K562 (cell line): ENCODE measurements around the gene PTPN11. TPM values are rescaled to one million over a fixed set of nuclear protein-coding genes. Genes with fewer than 3 reads are reported as not detected.

Experiments used
- ATAC-seq: fragments of 200-7000 bp; cut with Tn5 transposase; 3 replicates; pipeline ENCODE4 v1.9.1; 2020; ENCODE audit warnings: moderate library complexity
- BruUV-seq: library from RNA; stranded (reverse); fragments of 400-500 nt; replicated peaks from 2 replicates; lab custom pipeline; 2021; lab: Mats Ljungman, UMichigan
- CTCF ChIA-PET: fragments of 300-600 bp; formaldehyde crosslinking; extraction: SDS; loops from one replicate; lab custom pipeline; 2021; ENCODE audit warnings: low intra/inter-chr PET ratio; lab: Yijun Ruan, JAX
- POLR2A ChIA-PET: fragments of 300-600, 350-650 bp; sonication (Branson Sonifier 250); formaldehyde crosslinking; extraction: SDS; loops from one replicate; lab custom pipeline; 2021; ENCODE audit warnings: antibody characterized with exemption, inconsistent platforms; lab: Yijun Ruan, JAX
- DNase-seq, 4 experiments: peaks; one replicate each; pipeline versions ENCODE4 v3.0.0 to v3.0.0-alpha.2; 2011 to 2018; ENCODE audit warnings: low spot score in 3 of 4, mixed read lengths in 3 of 4; ENCODE audit errors: extremely low read depth in 1 of 4
- FAIRE-seq: peaks from 2 replicates; lab custom pipeline; 2011; peaks lifted over from hg19 to GRCh38; lab: Jason Lieb, UNC
- H2AFZ ChIP-seq: 2 replicates; pipeline ENCODE4 v1.6.0; 2011; ENCODE audit warnings: low read depth, low read length, control low read depth, inconsistent platforms
- H3K27ac ChIP-seq: fragments of 200-600 bp; 3 replicates; pipeline ENCODE4 v1.8.0; 2011; ENCODE audit warnings: low read depth, mild to moderate bottlenecking, control low read depth, inconsistent platforms, low read length, moderate library complexity, mixed read lengths; ENCODE audit errors: extremely low read depth
- H3K27me3 ChIP-seq, 2 experiments: fragments of 300-600 bp in 1 of 2; 2 replicates in 1 of 2; 3 replicates in 1 of 2; pipeline versions ENCODE4 v1.6.0 to v1.8.0; 2011; ENCODE audit warnings: inconsistent platforms in 2 of 2, low read length in 2 of 2, mild to moderate bottlenecking in 1 of 2, mixed read lengths in 1 of 2, moderate library complexity in 1 of 2; ENCODE audit not compliant: control insufficient read depth in 2 of 2, insufficient read depth in 2 of 2
- H3K36me3 ChIP-seq: fragments of 300-600 bp; 3 replicates; pipeline ENCODE4 v1.8.0; 2011; ENCODE audit warnings: mild to moderate bottlenecking, low read length, inconsistent platforms; ENCODE audit not compliant: control insufficient read depth, insufficient read depth
- H3K4me1 ChIP-seq, 2 experiments: fragments of 200-600 bp in 1 of 2; replicated peaks in 1 of 2; 2 replicates in 1 of 2; 3 replicates in 1 of 2; pipeline versions ENCODE4 v1.5.1 to v1.8.0; 2011; ENCODE audit warnings: inconsistent platforms in 2 of 2, low read length in 2 of 2, mild to moderate bottlenecking in 1 of 2, mixed read lengths in 1 of 2, moderate library complexity in 1 of 2; ENCODE audit not compliant: control insufficient read depth in 2 of 2, insufficient read depth in 2 of 2
- H3K4me2 ChIP-seq: 2 replicates; pipeline ENCODE4 v1.6.1; 2011; ENCODE audit warnings: low read length, control low read depth, inconsistent platforms, mixed read lengths; ENCODE audit not compliant: insufficient read depth
- H3K4me3 ChIP-seq: fragments of 200-600 bp; sonication (generic), shearing (Covaris generic); 2 replicates; pipeline ENCODE4 v1.5.1; 2016; ENCODE audit warnings: control low read depth, inconsistent platforms
- H3K79me2 ChIP-seq: fragments of 200-600 bp; 3 replicates; pipeline ENCODE4 v1.8.0; 2011; ENCODE audit warnings: low read length, inconsistent platforms; ENCODE audit not compliant: control insufficient read depth, insufficient read depth
- H3K9ac ChIP-seq, 2 experiments: 2 replicates each; pipeline versions ENCODE4 v1.6.0 to v1.6.1; 2011; ENCODE audit warnings: low read depth in 2 of 2, low read length in 2 of 2, control low read depth in 1 of 2, inconsistent platforms in 1 of 2, mild to moderate bottlenecking in 1 of 2, mixed read lengths in 1 of 2; ENCODE audit not compliant: insufficient read depth in 1 of 2
- H3K9me1 ChIP-seq: one replicate; pipeline ENCODE4 v1.6.0; 2011; ENCODE audit warnings: inconsistent platforms, mild to moderate bottlenecking, low read length, moderate library complexity; ENCODE audit not compliant: control insufficient read depth, insufficient read depth
- H3K9me3 ChIP-seq: replicated peaks from 2 replicates; pipeline ENCODE4 v1.5.1; 2011; ENCODE audit warnings: low read depth, low read length, inconsistent platforms; ENCODE audit not compliant: control insufficient read depth, insufficient read depth
- H4K20me1 ChIP-seq: replicated peaks from 2 replicates; pipeline ENCODE4 v1.6.1; 2011; ENCODE audit warnings: low read length, inconsistent platforms, mixed read lengths; ENCODE audit not compliant: control insufficient read depth, insufficient read depth
- CBFA2T3 ChIP-seq: fragments of 450-650 bp; IDR thresholded peaks from 2 replicates; pipeline ENCODE4 v1.6.1; 2017
- CEBPB ChIP-seq: fragments of 450-650 bp; IDR thresholded peaks from 2 replicates; pipeline ENCODE4 v1.6.1; 2016; ENCODE audit warnings: missing genetic modification characterization, missing compliant biosample characterization
- CEBPG ChIP-seq, 3 experiments: fragments of 200-800 bp in 1 of 3; sonication (Bioruptor generic) in 1 of 3; sonication (generic) in 1 of 3; formaldehyde crosslinking in 1 of 3; IDR thresholded peaks in 2 of 3; conservative IDR thresholded peaks in 1 of 3; 2 replicates each; pipeline versions ENCODE4 v1.6.1 to v1.8.0; 2016 to 2022; ENCODE audit warnings: missing compliant biosample characterization in 2 of 3, missing genetic modification characterization in 2 of 3, mild to moderate bottlenecking in 1 of 3, missing genetic modification reagents in 1 of 3
- FOXA3 ChIP-seq, 2 experiments: fragments of 450-650 bp in 1 of 2; sonication (generic) in 1 of 2; formaldehyde crosslinking; IDR thresholded peaks in 1 of 2; conservative IDR thresholded peaks in 1 of 2; 2 replicates each; pipeline versions ENCODE4 v1.4.0 to v1.8.0; 2020 to 2022; ENCODE audit warnings: mild to moderate bottlenecking in 2 of 2, missing genetic modification reagents in 1 of 2
- KDM1A ChIP-seq, 2 experiments: fragments of 450-650 bp; IDR thresholded peaks; 2 replicates each; pipeline ENCODE4 v1.6.1; 2016; ENCODE audit warnings: mild to moderate bottlenecking in 2 of 2
- TAL1 ChIP-seq: fragments of 450-650 bp; IDR thresholded peaks from 2 replicates; pipeline ENCODE4 v1.6.1; 2016; ENCODE audit warnings: mild to moderate bottlenecking
- ZNF277 ChIP-seq: fragments of 250-450 bp; sonication (Bioruptor Pico); IDR thresholded peaks from 2 replicates; pipeline ENCODE4 v1.8.0; 2022; ENCODE audit warnings: inconsistent platforms, mild to moderate bottlenecking, moderate library complexity, borderline replicate concordance
- ZNF444 ChIP-seq: fragments of 250-450 bp; sonication (Bioruptor Pico); IDR thresholded peaks from 2 replicates; pipeline ENCODE4 v1.4.0; 2020; ENCODE audit warnings: mild to moderate bottlenecking, moderate library complexity
- in situ Hi-C: fragments of 300-500 bp; cut with MboI; formaldehyde crosslinking; loops from 4 replicates; pipeline ENCODE4 v1.15.0; 2018; ENCODE audit warnings: inconsistent platforms, mixed read lengths
- intact Hi-C: fragments of 100-400 bp; cut with micrococcal nuclease; formaldehyde crosslinking; loops from 2 replicates; pipeline ENCODE4 v1.14.2; 2022
- polyA plus RNA-seq, 8 experiments: library from polyadenylated mRNA; depleted of rRNA in 4 of 8; stranded (reverse) in 5 of 8; unstranded in 3 of 8; fragments of >200 nt; fragmentation: Nextera tagmentation in 2 of 8; fragmentation: Illumina TruSeq in 1 of 8; extraction: Ambion mirVana in 2 of 8; extraction: Trizol in 1 of 8; gene quantifications; 2 replicates each; pipeline versions ENCODE4 v1.2.1 to v1.2.3, GENCODE V29; 2011 to 2014; ENCODE audit warnings: inconsistent platforms in 1 of 8, missing spikeins in 1 of 8
- total RNA-seq, 7 experiments: library from RNA; depleted of rRNA in 6 of 7; stranded (reverse); fragments of >200 nt in 6 of 7; fragmentation: Illumina TruSeq in 2 of 7; extraction: Trizol in 2 of 7; gene quantifications; 2 replicates each; pipeline versions ENCODE4 v1.2.1 to v1.2.3, GENCODE V29; 2011 to 2021; ENCODE audit warnings: low replicate concordance in 1 of 7

Gene PTPN11
- total and polyA plus RNA-seq, 9 of the 15 experiments (the other 6 are each of a cell fraction or from before 2014, with no cell fraction given), result 22.5 to 126 (median 79.7) TPM

- Histone ChIP-seq H4K20me1 (no peaks in the 10 kb centered on the region), H3K4me3 (no peak overlapping the region), H3K79me2 (no peaks in the 10 kb centered on the region), H3K9ac (no peak overlapping the region), H2AFZ (no peak overlapping the region), H3K9me3 (no peaks in the 10 kb centered on the region), H3K27ac (no peak overlapping the region), H3K27me3 (no peaks in the 10 kb centered on the region), H3K4me1 (no peaks in the 10 kb centered on the region), H3K36me3 (peaks cover 47% of the 10 kb centered on the region; the same call in 2 of the 3 replicates), H3K4me2 (no peak overlapping the region), H3K9me1 (no peaks in the 10 kb centered on the region)
- in situ Hi-C loops (no loop called here), intact Hi-C loops (no loop called here)
- FAIRE-seq (no peak), ATAC-seq (no peak), DNase-seq (no peak)
- no TSS peak for BruUV-seq
- CTCF ChIA-PET, result no interaction called here
- POLR2A ChIA-PET, result no interaction called here
- TF ChIP-seq KDM1A (IDR thresholded peaks at IDR 0.05) (0 out of 4 replicates have a peak, but pooled peaks of 1 of the 2 experiments have one; percentile 13), CBFA2T3 (peak; percentile 35; the same call in 1 of the 2 replicates), TAL1 (peak; percentile 16; the same call in 1 of the 2 replicates), ZNF277 (no peak), CEBPB (tag) (peak; percentile 50; the same call in 1 of the 2 replicates), ZNF444 (no peak), CEBPG (CRISPR knock-in tag; IDR thresholded peaks at IDR 0.05) (no peak), CEBPG (tag; conservative IDR thresholded peaks at IDR 0.05 in 1 of 2, IDR thresholded peaks at IDR 0.05 in 1 of 2) (peak in 1 of 2 experiments; percentile 53; a peak in 2 of 4 replicates), FOXA3 (CRISPR knock-in tag; conservative IDR thresholded peaks at IDR 0.05 in 1 of 2, IDR thresholded peaks at IDR 0.05 in 1 of 2) (peak in 1 of 2 experiments; percentile 52; a peak in 2 of 4 replicates)
These were observed 47.3 kb downstream of the PTPN11 start for GRCh38 chr12:112466011-112466422.
